ENCODE results near the gene IQCE.

- TF ChIP-seq POLR2A (IDR thresholded peaks at IDR 0.05) (no peak), CTCF (IDR thresholded peaks at IDR 0.05) (no peak)
Observed at GRCh38 chr7:2639695-2640481, 81.1 kb downstream of the IQCE start.
